Measurements from ENCODE around the gene ITGA11.

DNA sequence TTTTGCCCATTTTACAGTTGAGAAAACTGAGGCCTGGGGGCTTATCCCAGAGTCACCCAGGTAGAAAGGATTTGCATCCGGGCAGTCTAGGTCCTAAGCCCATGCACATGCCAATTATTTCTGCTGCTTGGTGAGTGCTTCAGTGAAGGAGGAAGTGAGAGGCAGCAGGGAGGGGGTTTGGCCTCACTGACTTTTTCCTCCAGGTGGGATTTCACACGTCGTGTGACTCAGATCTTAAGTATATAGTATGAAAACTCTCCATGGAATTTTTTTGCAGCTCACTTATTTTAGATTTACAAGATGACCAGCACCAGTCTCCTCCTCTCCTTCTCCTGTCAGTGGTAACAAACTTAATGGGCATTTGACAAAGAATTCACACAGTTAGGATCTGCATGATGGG, 4.6 kb downstream of the ITGA11 start:
- no peak for TF ChIP-seq EZH2phosphoT487 (IDR thresholded peaks at IDR 0.05; ENCODE audit: borderline replicate concordance, low read depth, low read length)
- no peak for TF ChIP-seq CTCF (conservative IDR thresholded peaks at IDR 0.05; ENCODE audit: low read length)
